ENCODE measurements around the gene MEFV.
"Not testable (repeated sequence)": the region's sequence is repeated elsewhere in the genome, so short reads cannot be mapped to it uniquely, and the experiment has no call there.

Gene MEFV

DNA sequence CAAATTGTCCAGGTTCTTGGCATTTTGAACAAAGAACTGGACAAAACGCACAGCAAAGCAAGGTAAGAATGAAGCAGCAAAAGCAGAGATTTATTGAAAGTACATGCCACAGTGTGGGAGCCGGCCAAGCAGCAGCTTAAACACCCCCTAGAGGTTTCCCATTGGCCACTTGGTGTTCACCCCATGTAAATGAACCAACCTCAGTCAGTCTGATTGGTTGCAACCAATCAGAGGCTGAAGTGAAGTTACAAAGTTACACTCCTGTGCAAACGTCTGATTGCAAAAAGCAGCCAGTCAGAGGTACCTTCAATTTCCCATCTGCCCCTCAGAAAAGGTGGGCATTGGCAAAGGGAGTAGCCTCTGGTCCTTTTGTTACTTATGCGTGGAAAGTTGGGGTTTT is 18.1 kb upstream of the MEFV start (continued):
- TF ChIP-seq PPARA (CRISPR knock-in tag; IDR thresholded peaks at IDR 0.05; ENCODE audit: borderline replicate concordance) (no peak), BACH2 (CRISPR knock-in tag; IDR thresholded peaks at IDR 0.05; ENCODE audit: borderline replicate concordance) (no peak), ZNF70 (CRISPR knock-in tag; IDR thresholded peaks at IDR 0.05) (no peak), OSR1 (CRISPR knock-in tag; IDR thresholded peaks at IDR 0.05) (no peak), CSDC2 (CRISPR knock-in tag; IDR thresholded peaks at IDR 0.05) (no peak)

DNA sequence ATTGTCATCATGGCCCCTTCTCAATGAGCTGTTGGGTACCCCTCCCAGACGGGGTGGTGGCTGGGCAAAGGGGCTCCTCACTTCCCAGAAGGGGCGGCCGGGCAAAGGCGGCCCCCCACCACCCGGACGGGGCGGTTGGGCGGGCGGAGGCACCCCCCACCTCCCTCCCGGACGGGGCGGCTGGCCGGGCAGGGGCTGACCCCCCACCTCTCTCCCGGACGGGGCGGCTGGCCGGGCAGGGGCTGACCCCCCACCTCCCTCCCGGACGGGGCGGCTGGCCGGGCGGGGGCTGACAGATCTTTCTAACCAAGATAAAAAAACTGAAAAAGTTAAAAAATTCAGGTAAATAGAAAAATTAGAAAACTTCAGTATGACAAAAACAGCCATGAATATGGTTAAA is 14.8 kb upstream of the MEFV start:
- ATAC-seq = not testable (repeated sequence)

GRCh38 chr16:3270718-3271117 is 14.3 kb upstream of the MEFV start:
- ATAC-seq = not testable (repeated sequence)

- TF ChIP-seq ARNTL (CRISPR knock-in tag; IDR thresholded peaks at IDR 0.05; ENCODE audit: borderline replicate concordance, low read depth) (no peak), ZNF8 (CRISPR knock-in tag; IDR thresholded peaks at IDR 0.05) (no peak), ZNF565 (CRISPR knock-in tag; conservative IDR thresholded peaks at IDR 0.05; ENCODE audit: low read depth) (no peak), PPARA (CRISPR knock-in tag; IDR thresholded peaks at IDR 0.05; ENCODE audit: borderline replicate concordance) (no peak), ZNF70 (CRISPR knock-in tag; IDR thresholded peaks at IDR 0.05) (no peak), ESRRG (CRISPR knock-in tag; IDR thresholded peaks at IDR 0.05) (no peak), TSHZ2 (CRISPR knock-in tag; IDR thresholded peaks at IDR 0.05) (no peak), CREB5 (CRISPR knock-in tag; IDR thresholded peaks at IDR 0.05; ENCODE audit: low read depth) (no peak), ZFP30 (CRISPR knock-in tag; IDR thresholded peaks at IDR 0.05) (no peak), RARB (CRISPR knock-in tag; IDR thresholded peaks at IDR 0.05) (no peak), ISL1 (CRISPR knock-in tag; IDR thresholded peaks at IDR 0.05) (no peak), TCF4 (CRISPR knock-in tag; IDR thresholded peaks at IDR 0.05; ENCODE audit: borderline replicate concordance) (no peak), BACH2 (CRISPR knock-in tag; IDR thresholded peaks at IDR 0.05; ENCODE audit: borderline replicate concordance) (no peak), SNAI2 (CRISPR knock-in tag; IDR thresholded peaks at IDR 0.05) (no peak), PATZ1 (CRISPR knock-in tag; IDR thresholded peaks at IDR 0.05; ENCODE audit: borderline replicate concordance) (no peak)
- TF ChIP-seq, protein P1, sequence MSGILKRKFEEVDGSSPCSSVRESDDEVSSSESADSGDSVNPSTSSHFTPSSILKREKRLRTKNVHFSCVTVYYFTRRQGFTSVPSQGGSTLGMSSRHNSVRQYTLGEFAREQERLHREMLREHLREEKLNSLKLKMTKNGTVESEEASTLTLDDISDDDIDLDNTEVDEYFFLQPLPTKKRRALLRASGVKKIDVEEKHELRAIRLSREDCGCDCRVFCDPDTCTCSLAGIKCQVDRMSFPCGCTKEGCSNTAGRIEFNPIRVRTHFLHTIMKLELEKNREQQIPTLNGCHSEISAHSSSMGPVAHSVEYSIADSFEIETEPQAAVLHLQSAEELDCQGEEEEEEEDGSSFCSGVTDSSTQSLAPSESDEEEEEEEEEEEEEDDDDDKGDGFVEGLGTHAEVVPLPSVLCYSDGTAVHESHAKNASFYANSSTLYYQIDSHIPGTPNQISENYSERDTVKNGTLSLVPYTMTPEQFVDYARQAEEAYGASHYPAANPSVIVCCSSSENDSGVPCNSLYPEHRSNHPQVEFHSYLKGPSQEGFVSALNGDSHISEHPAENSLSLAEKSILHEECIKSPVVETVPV (CRISPR knock-in tag; IDR thresholded peaks at IDR 0.05) = no peak
- TF ChIP-seq, protein P2, sequence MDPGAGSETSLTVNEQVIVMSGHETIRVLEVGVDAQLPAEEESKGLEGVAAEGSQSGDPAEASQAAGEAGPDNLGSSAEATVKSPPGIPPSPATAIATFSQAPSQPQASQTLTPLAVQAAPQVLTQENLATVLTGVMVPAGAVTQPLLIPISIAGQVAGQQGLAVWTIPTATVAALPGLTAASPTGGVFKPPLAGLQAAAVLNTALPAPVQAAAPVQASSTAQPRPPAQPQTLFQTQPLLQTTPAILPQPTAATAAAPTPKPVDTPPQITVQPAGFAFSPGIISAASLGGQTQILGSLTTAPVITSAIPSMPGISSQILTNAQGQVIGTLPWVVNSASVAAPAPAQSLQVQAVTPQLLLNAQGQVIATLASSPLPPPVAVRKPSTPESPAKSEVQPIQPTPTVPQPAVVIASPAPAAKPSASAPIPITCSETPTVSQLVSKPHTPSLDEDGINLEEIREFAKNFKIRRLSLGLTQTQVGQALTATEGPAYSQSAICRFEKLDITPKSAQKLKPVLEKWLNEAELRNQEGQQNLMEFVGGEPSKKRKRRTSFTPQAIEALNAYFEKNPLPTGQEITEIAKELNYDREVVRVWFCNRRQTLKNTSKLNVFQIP (CRISPR knock-in tag; IDR thresholded peaks at IDR 0.05; ENCODE audit: borderline replicate concordance, low read depth) = no peak
- ATAC-seq = no peak
Observed at GRCh38 chr16:3268294-3268693, 11.9 kb upstream of the MEFV start.

All from SK-N-SH treated with all-trans-retinoic acid at 6 μM for 48 hours (cell line).